Measurements from ENCODE around the gene TSEN15.

TSEN15 gene

GRCh38 chr1:184052750-184053149 is 1.2 kb downstream of the TSEN15 start:
- no peak overlapping the region for H3K27ac ChIP-seq (ENCODE audit: low read length)
- no CpG with 5 or more reads among the region's 3 CpGs for WGBS (ENCODE audit: insufficient coverage, insufficient read length)
- no peaks in the 10 kb centered on the region for H3K9me3 ChIP-seq (ENCODE audit: control insufficient read depth, insufficient read depth, low read length)

GRCh38 chr1:184053881-184054280 is 2.4 kb downstream of the TSEN15 start:
- Histone ChIP-seq H3K9me3 (ENCODE audit: control insufficient read depth, insufficient read depth, low read length) (no peaks in the 10 kb centered on the region), H3K4me3 (ENCODE audit: low read length) (no peak overlapping the region), H3K36me3 (ENCODE audit: control insufficient read depth, insufficient read depth, low read length) (no peaks in the 10 kb centered on the region), H3K27ac (ENCODE audit: low read length) (no peak overlapping the region), H3K4me1 (ENCODE audit: control insufficient read depth, insufficient read depth, low read length) (peaks cover 3% of the 10 kb centered on the region; the same call in 1 of the 2 replicates), H3K27me3 (ENCODE audit: control insufficient read depth, insufficient read depth, low read length) (no peaks in the 10 kb centered on the region; the same call in 1 of the 2 replicates)
- no peak for DNase-seq (ENCODE audit: low read depth, low spot score)

More at GRCh38 chr1:184052750-184053149, 1.2 kb downstream of the TSEN15 start:
- no peak overlapping the region for H3K4me3 ChIP-seq (ENCODE audit: low read length)
- H3K27me3 ChIP-seq (ENCODE audit: control insufficient read depth, insufficient read depth, low read length), result no peaks in the 10 kb centered on the region; the same call in 1 of the 2 replicates
- DNase-seq (ENCODE audit: low read depth, low spot score), result no peak
- H3K36me3 ChIP-seq (ENCODE audit: control insufficient read depth, insufficient read depth, low read length), result no peaks in the 10 kb centered on the region
- peaks cover 3% of the 10 kb centered on the region; the same call in 1 of the 2 replicates for H3K4me1 ChIP-seq (ENCODE audit: control insufficient read depth, insufficient read depth, low read length)

GRCh38 chr1:184056921-184057555 is 5.5 kb downstream of the TSEN15 start:
- H3K36me3 ChIP-seq (ENCODE audit: control insufficient read depth, insufficient read depth, low read length), result no peaks in the 10 kb centered on the region; the same call in 1 of the 2 replicates
- no peak for DNase-seq (ENCODE audit: low read depth, low spot score)

GRCh38 chr1:184059887-184060286 is 8.4 kb downstream of the TSEN15 start:
- no peak for DNase-seq (ENCODE audit: low read depth, low spot score)
- Histone ChIP-seq H3K27ac (ENCODE audit: low read length) (no peak overlapping the region), H3K4me3 (ENCODE audit: low read length) (no peak overlapping the region), H3K27me3 (ENCODE audit: control insufficient read depth, insufficient read depth, low read length) (no peaks in the 10 kb centered on the region), H3K9me3 (ENCODE audit: control insufficient read depth, insufficient read depth, low read length) (no peaks in the 10 kb centered on the region), H3K36me3 (ENCODE audit: control insufficient read depth, insufficient read depth, low read length) (no peaks in the 10 kb centered on the region; the same call in 1 of the 2 replicates), H3K4me1 (ENCODE audit: control insufficient read depth, insufficient read depth, low read length) (peaks cover 1% of the 10 kb centered on the region; the same call in 1 of the 2 replicates)

More at GRCh38 chr1:184056921-184057555, 5.5 kb downstream of the TSEN15 start:
- H3K27ac ChIP-seq (ENCODE audit: low read length), result no peak overlapping the region
- H3K4me3 ChIP-seq (ENCODE audit: low read length), result no peak overlapping the region
- no peaks in the 10 kb centered on the region for H3K9me3 ChIP-seq (ENCODE audit: control insufficient read depth, insufficient read depth, low read length)
- H3K27me3 ChIP-seq (ENCODE audit: control insufficient read depth, insufficient read depth, low read length), result no peaks in the 10 kb centered on the region
- H3K4me1 ChIP-seq (ENCODE audit: control insufficient read depth, insufficient read depth, low read length), result peaks cover 1% of the 10 kb centered on the region; the same call in 1 of the 2 replicates
- WGBS (ENCODE audit: insufficient coverage, insufficient read length), result no CpG with 5 or more reads among the region's 2 CpGs

- no peak for DNase-seq (ENCODE audit: low read depth, low spot score)
- no peaks in the 10 kb centered on the region; the same call in 1 of the 2 replicates for H3K36me3 ChIP-seq (ENCODE audit: control insufficient read depth, insufficient read depth, low read length)
These were observed 8.8 kb downstream of the TSEN15 start for GRCh38 chr1:184060316-184060715.

GRCh38 chr1:184061396-184062003 is 10.0 kb downstream of the TSEN15 start:
- no CpG with 5 or more reads among the region's 2 CpGs for WGBS (ENCODE audit: insufficient coverage, insufficient read length)
- Histone ChIP-seq H3K4me3 (ENCODE audit: low read length) (no peak overlapping the region), H3K9me3 (ENCODE audit: control insufficient read depth, insufficient read depth, low read length) (no peaks in the 10 kb centered on the region), H3K36me3 (ENCODE audit: control insufficient read depth, insufficient read depth, low read length) (no peaks in the 10 kb centered on the region; the same call in 1 of the 2 replicates), H3K27me3 (ENCODE audit: control insufficient read depth, insufficient read depth, low read length) (no peaks in the 10 kb centered on the region), H3K4me1 (ENCODE audit: control insufficient read depth, insufficient read depth, low read length) (peaks cover 3% of the 10 kb centered on the region; the same call in 1 of the 2 replicates), H3K27ac (ENCODE audit: low read length) (no peak overlapping the region)
- DNase-seq (ENCODE audit: low read depth, low spot score), result no peak

More at GRCh38 chr1:184060316-184060715, 8.8 kb downstream of the TSEN15 start:
- no peak overlapping the region for H3K27ac ChIP-seq (ENCODE audit: low read length)
- no peaks in the 10 kb centered on the region for H3K9me3 ChIP-seq (ENCODE audit: control insufficient read depth, insufficient read depth, low read length)
- no CpG with 5 or more reads among the region's 3 CpGs for WGBS (ENCODE audit: insufficient coverage, insufficient read length)
- no peaks in the 10 kb centered on the region for H3K27me3 ChIP-seq (ENCODE audit: control insufficient read depth, insufficient read depth, low read length)
- peaks cover 1% of the 10 kb centered on the region; the same call in 1 of the 2 replicates for H3K4me1 ChIP-seq (ENCODE audit: control insufficient read depth, insufficient read depth, low read length)
- no peak overlapping the region for H3K4me3 ChIP-seq (ENCODE audit: low read length)

- DNase-seq (ENCODE audit: low read depth, low spot score), result no peak
- Histone ChIP-seq H3K27me3 (ENCODE audit: control insufficient read depth, insufficient read depth, low read length) (no peaks in the 10 kb centered on the region), H3K4me3 (ENCODE audit: low read length) (no peak overlapping the region), H3K36me3 (ENCODE audit: control insufficient read depth, insufficient read depth, low read length) (no peaks in the 10 kb centered on the region; the same call in 1 of the 2 replicates), H3K27ac (ENCODE audit: low read length) (no peak overlapping the region), H3K9me3 (ENCODE audit: control insufficient read depth, insufficient read depth, low read length) (no peaks in the 10 kb centered on the region), H3K4me1 (ENCODE audit: control insufficient read depth, insufficient read depth, low read length) (peaks cover 3% of the 10 kb centered on the region; the same call in 1 of the 2 replicates)
- WGBS (ENCODE audit: insufficient coverage, insufficient read length), result no CpG with 5 or more reads among the region's 3 CpGs
These were observed 11.2 kb downstream of the TSEN15 start for GRCh38 chr1:184062640-184063286.

GRCh38 chr1:184065559-184065958 is 14.0 kb downstream of the TSEN15 start:
- Histone ChIP-seq H3K4me1 (ENCODE audit: control insufficient read depth, insufficient read depth, low read length) (peaks cover 2% of the 10 kb centered on the region; the same call in 1 of the 2 replicates), H3K36me3 (ENCODE audit: control insufficient read depth, insufficient read depth, low read length) (no peaks in the 10 kb centered on the region), H3K9me3 (ENCODE audit: control insufficient read depth, insufficient read depth, low read length) (no peaks in the 10 kb centered on the region), H3K27ac (ENCODE audit: low read length) (no peak overlapping the region), H3K27me3 (ENCODE audit: control insufficient read depth, insufficient read depth, low read length) (no peaks in the 10 kb centered on the region), H3K4me3 (ENCODE audit: low read length) (no peak overlapping the region)
- no peak for DNase-seq (ENCODE audit: low read depth, low spot score)

GRCh38 chr1:184068354-184068753 is 16.8 kb downstream of the TSEN15 start:
- H3K4me1 ChIP-seq (ENCODE audit: control insufficient read depth, insufficient read depth, low read length), result peaks cover 2% of the 10 kb centered on the region; the same call in 1 of the 2 replicates
- H3K9me3 ChIP-seq (ENCODE audit: control insufficient read depth, insufficient read depth, low read length), result no peaks in the 10 kb centered on the region
- DNase-seq (ENCODE audit: low read depth, low spot score), result no peak
- H3K27me3 ChIP-seq (ENCODE audit: control insufficient read depth, insufficient read depth, low read length), result no peaks in the 10 kb centered on the region
- H3K27ac ChIP-seq (ENCODE audit: low read length), result no peak overlapping the region
- H3K36me3 ChIP-seq (ENCODE audit: control insufficient read depth, insufficient read depth, low read length), result no peaks in the 10 kb centered on the region
- no peak overlapping the region for H3K4me3 ChIP-seq (ENCODE audit: low read length)

- Histone ChIP-seq H3K27ac (ENCODE audit: low read length) (no peak overlapping the region), H3K4me3 (ENCODE audit: low read length) (no peak overlapping the region), H3K9me3 (ENCODE audit: control insufficient read depth, insufficient read depth, low read length) (no peaks in the 10 kb centered on the region), H3K4me1 (ENCODE audit: control insufficient read depth, insufficient read depth, low read length) (peaks cover 2% of the 10 kb centered on the region; the same call in 1 of the 2 replicates), H3K27me3 (ENCODE audit: control insufficient read depth, insufficient read depth, low read length) (no peaks in the 10 kb centered on the region), H3K36me3 (ENCODE audit: control insufficient read depth, insufficient read depth, low read length) (no peaks in the 10 kb centered on the region)
- no CpG with 5 or more reads among the region's 2 CpGs for WGBS (ENCODE audit: insufficient coverage, insufficient read length)
- DNase-seq (ENCODE audit: low read depth, low spot score), result no peak
These were observed 18.1 kb downstream of the TSEN15 start for GRCh38 chr1:184069675-184070074.

Data from iPS DF 6.9 (cell line).